ENCODE measurements around the gene SCN3A. TPM values are rescaled to one million over a fixed set of nuclear protein-coding genes. Genes with fewer than 3 reads are reported as not detected.

Gene SCN3A
- total and polyA plus RNA-seq, 2 donors, result 3.0 to 5.9 TPM

- 99% methylated on average over 1 of the region's 1 CpG for WGBS
- Histone ChIP-seq H3K9me3 (ENCODE audit: control insufficient read depth in 2 of 2, insufficient read depth in 1 of 2, low read length in 1 of 2) (no peaks in the 10 kb centered on the region), H3K4me3 (ENCODE audit: low read length in 2 of 2) (no peak overlapping the region), H3K27ac (ENCODE audit: low read depth in 1 of 2, low read length in 1 of 2) (no peak overlapping the region), H3K27me3 (ENCODE audit: control insufficient read depth in 2 of 2, insufficient read depth in 1 of 2, low read length in 1 of 2) (no peaks in the 10 kb centered on the region), H3K36me3 (ENCODE audit: control insufficient read depth in 2 of 2, insufficient read depth in 2 of 2, low read length in 1 of 2) (no peaks in the 10 kb centered on the region), H3K4me1 (ENCODE audit: control insufficient read depth in 2 of 2, insufficient read depth in 2 of 2, low read length in 2 of 2) (no peaks in the 10 kb centered on the region)
- no peak for DNase-seq (ENCODE audit: low read depth in 6 of 9, low spot score in 9 of 9)
Measured at GRCh38 chr2:165197346-165197745, 6.5 kb downstream of the SCN3A start.

GRCh38 chr2:165196411-165196810, 7.4 kb downstream of the SCN3A start:
- no peaks in the 10 kb centered on the region for H3K4me1 ChIP-seq (ENCODE audit: control insufficient read depth in 2 of 2, insufficient read depth in 2 of 2, low read length in 2 of 2)
- no peaks in the 10 kb centered on the region for H3K9me3 ChIP-seq (ENCODE audit: control insufficient read depth in 2 of 2, insufficient read depth in 1 of 2, low read length in 1 of 2)
- H3K36me3 ChIP-seq (ENCODE audit: control insufficient read depth in 2 of 2, insufficient read depth in 2 of 2, low read length in 1 of 2), result no peaks in the 10 kb centered on the region
- H3K27ac ChIP-seq (ENCODE audit: low read depth in 1 of 2, low read length in 1 of 2), result no peak overlapping the region
- no peak for DNase-seq (ENCODE audit: low read depth in 6 of 9, low spot score in 9 of 9)
- 95% methylated on average over 4 of the region's 4 CpGs for WGBS
- no peak overlapping the region for H3K4me3 ChIP-seq (ENCODE audit: low read length in 2 of 2)
- no peaks in the 10 kb centered on the region for H3K27me3 ChIP-seq (ENCODE audit: control insufficient read depth in 2 of 2, insufficient read depth in 1 of 2, low read length in 1 of 2)

GRCh38 chr2:165193178-165193777, 10.6 kb downstream of the SCN3A start:
- Histone ChIP-seq H3K4me1 (ENCODE audit: control insufficient read depth in 2 of 2, insufficient read depth in 2 of 2, low read length in 2 of 2) (no peaks in the 10 kb centered on the region), H3K9me3 (ENCODE audit: control insufficient read depth in 2 of 2, insufficient read depth in 1 of 2, low read length in 1 of 2) (no peaks in the 10 kb centered on the region), H3K27me3 (ENCODE audit: control insufficient read depth in 2 of 2, insufficient read depth in 1 of 2, low read length in 1 of 2) (no peaks in the 10 kb centered on the region), H3K27ac (ENCODE audit: low read depth in 1 of 2, low read length in 1 of 2) (no peak overlapping the region), H3K4me3 (ENCODE audit: low read length in 2 of 2) (no peak overlapping the region), H3K36me3 (ENCODE audit: control insufficient read depth in 2 of 2, insufficient read depth in 2 of 2, low read length in 1 of 2) (no peaks in the 10 kb centered on the region)
- DNase-seq (ENCODE audit: low read depth in 6 of 9, low spot score in 9 of 9), result no peak
- WGBS, result 81% methylated on average over 4 of the region's 4 CpGs

DNA sequence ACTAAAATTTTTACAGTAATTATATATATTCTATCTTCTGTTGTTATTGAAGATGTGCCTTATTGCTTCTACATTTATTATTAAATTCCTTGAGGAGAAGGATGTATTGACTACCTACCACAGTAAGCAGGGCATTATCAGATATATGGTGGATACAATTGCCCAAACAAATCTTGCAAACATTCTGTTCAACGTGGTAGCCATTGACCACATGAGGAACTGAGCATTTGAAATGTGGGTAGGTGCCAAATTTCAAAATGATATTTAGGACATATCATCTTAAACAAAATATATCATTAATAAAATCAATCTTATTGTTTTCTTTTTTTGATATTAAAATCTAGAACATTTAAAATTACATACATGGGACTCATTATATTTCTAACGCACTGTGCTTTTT, 11.1 kb downstream of the SCN3A start:
- Histone ChIP-seq H3K27ac (ENCODE audit: low read depth in 1 of 2, low read length in 1 of 2) (no peak overlapping the region), H3K4me1 (ENCODE audit: control insufficient read depth in 2 of 2, insufficient read depth in 2 of 2, low read length in 2 of 2) (no peaks in the 10 kb centered on the region), H3K9me3 (ENCODE audit: control insufficient read depth in 2 of 2, insufficient read depth in 1 of 2, low read length in 1 of 2) (no peaks in the 10 kb centered on the region), H3K4me3 (ENCODE audit: low read length in 2 of 2) (no peak overlapping the region), H3K36me3 (ENCODE audit: control insufficient read depth in 2 of 2, insufficient read depth in 2 of 2, low read length in 1 of 2) (no peaks in the 10 kb centered on the region), H3K27me3 (ENCODE audit: control insufficient read depth in 2 of 2, insufficient read depth in 1 of 2, low read length in 1 of 2) (no peaks in the 10 kb centered on the region)
- 77% methylated on average over 2 of the region's 2 CpGs for WGBS
- no peak for DNase-seq (ENCODE audit: low read depth in 6 of 9, low spot score in 9 of 9)

GRCh38 chr2:165191096-165191728, 12.6 kb downstream of the SCN3A start:
- no peak for DNase-seq (ENCODE audit: low read depth in 6 of 9, low spot score in 9 of 9)
- no peak overlapping the region for H3K27ac ChIP-seq (ENCODE audit: low read depth in 1 of 2, low read length in 1 of 2)
- 79% methylated on average over 2 of the region's 2 CpGs for WGBS
- no peaks in the 10 kb centered on the region for H3K27me3 ChIP-seq (ENCODE audit: control insufficient read depth in 2 of 2, insufficient read depth in 1 of 2, low read length in 1 of 2)
- H3K36me3 ChIP-seq (ENCODE audit: control insufficient read depth in 2 of 2, insufficient read depth in 2 of 2, low read length in 1 of 2), result no peaks in the 10 kb centered on the region
- H3K4me3 ChIP-seq (ENCODE audit: low read length in 2 of 2), result no peak overlapping the region
- H3K9me3 ChIP-seq (ENCODE audit: control insufficient read depth in 2 of 2, insufficient read depth in 1 of 2, low read length in 1 of 2), result no peaks in the 10 kb centered on the region
- no peaks in the 10 kb centered on the region for H3K4me1 ChIP-seq (ENCODE audit: control insufficient read depth in 2 of 2, insufficient read depth in 2 of 2, low read length in 2 of 2)

DNA sequence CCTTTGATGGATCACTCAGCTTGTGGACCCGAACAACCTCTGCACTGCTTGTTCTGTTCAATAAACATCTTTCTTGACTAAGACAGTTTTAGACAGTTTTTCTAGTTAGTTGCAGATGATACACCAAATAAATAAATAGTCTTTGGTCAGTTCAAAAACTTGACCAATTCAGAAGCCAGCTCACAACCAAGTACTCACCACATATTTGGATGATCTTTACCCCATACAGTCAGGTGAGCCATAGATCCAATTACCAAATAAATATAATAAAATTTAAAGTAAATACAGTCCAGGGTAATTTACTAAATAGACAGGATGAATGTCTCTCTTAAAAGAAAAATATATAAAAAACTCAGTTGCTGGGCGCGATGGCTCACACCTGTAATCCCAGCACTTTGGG, 18.2 kb downstream of the SCN3A start:
- DNase-seq (ENCODE audit: low read depth in 6 of 9, low spot score in 9 of 9), result no peak
- H3K36me3 ChIP-seq (ENCODE audit: control insufficient read depth in 2 of 2, insufficient read depth in 2 of 2, low read length in 1 of 2), result no peaks in the 10 kb centered on the region
- no peaks in the 10 kb centered on the region for H3K4me1 ChIP-seq (ENCODE audit: control insufficient read depth in 2 of 2, insufficient read depth in 2 of 2, low read length in 2 of 2)
- H3K9me3 ChIP-seq (ENCODE audit: control insufficient read depth in 2 of 2, insufficient read depth in 1 of 2, low read length in 1 of 2), result no peaks in the 10 kb centered on the region
- H3K27ac ChIP-seq (ENCODE audit: low read depth in 1 of 2, low read length in 1 of 2), result no peak overlapping the region
- no peak overlapping the region for H3K4me3 ChIP-seq (ENCODE audit: low read length in 2 of 2)
- H3K27me3 ChIP-seq (ENCODE audit: control insufficient read depth in 2 of 2, insufficient read depth in 1 of 2, low read length in 1 of 2), result no peaks in the 10 kb centered on the region
- WGBS, result 98% methylated on average over 3 of the region's 3 CpGs

- Histone ChIP-seq H3K9me3 (ENCODE audit: control insufficient read depth in 2 of 2, insufficient read depth in 1 of 2, low read length in 1 of 2) (no peaks in the 10 kb centered on the region), H3K27me3 (ENCODE audit: control insufficient read depth in 2 of 2, insufficient read depth in 1 of 2, low read length in 1 of 2) (no peaks in the 10 kb centered on the region), H3K4me1 (ENCODE audit: control insufficient read depth in 2 of 2, insufficient read depth in 2 of 2, low read length in 2 of 2) (no peaks in the 10 kb centered on the region), H3K36me3 (ENCODE audit: control insufficient read depth in 2 of 2, insufficient read depth in 2 of 2, low read length in 1 of 2) (no peaks in the 10 kb centered on the region), H3K27ac (ENCODE audit: low read depth in 1 of 2, low read length in 1 of 2) (no peak overlapping the region), H3K4me3 (ENCODE audit: low read length in 2 of 2) (no peak overlapping the region)
- no peak for DNase-seq (ENCODE audit: low read depth in 6 of 9, low spot score in 9 of 9)
- WGBS, result 97% methylated on average over 2 of the region's 2 CpGs
Measured at GRCh38 chr2:165182029-165182428, 21.8 kb downstream of the SCN3A start.

DNA sequence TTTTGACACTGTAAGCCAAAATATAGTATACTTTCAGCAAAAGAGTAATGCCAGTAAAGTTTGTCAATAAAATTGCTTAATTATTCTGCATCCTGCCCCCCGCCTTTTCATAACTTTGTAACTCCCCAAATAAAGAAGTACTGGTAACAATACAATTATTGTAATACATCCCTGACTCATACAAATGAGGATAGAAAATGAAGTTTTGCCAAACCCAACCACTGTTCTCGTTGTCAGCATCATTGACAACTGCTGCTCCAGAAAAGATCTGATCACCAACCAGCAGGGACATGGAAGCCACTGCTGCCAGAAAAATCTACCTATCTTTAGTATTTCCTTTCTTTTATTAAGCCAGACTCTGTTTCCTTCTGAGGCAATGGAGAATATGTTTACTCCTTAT, 27.1 kb downstream of the SCN3A start:
- Histone ChIP-seq H3K4me1 (ENCODE audit: control insufficient read depth in 2 of 2, insufficient read depth in 2 of 2, low read length in 2 of 2) (no peaks in the 10 kb centered on the region), H3K9me3 (ENCODE audit: control insufficient read depth in 2 of 2, insufficient read depth in 1 of 2, low read length in 1 of 2) (no peaks in the 10 kb centered on the region), H3K4me3 (ENCODE audit: low read length in 2 of 2) (no peak overlapping the region), H3K36me3 (ENCODE audit: control insufficient read depth in 2 of 2, insufficient read depth in 2 of 2, low read length in 1 of 2) (no peaks in the 10 kb centered on the region), H3K27me3 (ENCODE audit: control insufficient read depth in 2 of 2, insufficient read depth in 1 of 2, low read length in 1 of 2) (no peaks in the 10 kb centered on the region), H3K27ac (ENCODE audit: low read depth in 1 of 2, low read length in 1 of 2) (no peak overlapping the region)
- WGBS, result 95% methylated on average over 2 of the region's 2 CpGs
- no peak for DNase-seq (ENCODE audit: low read depth in 6 of 9, low spot score in 9 of 9)

- Histone ChIP-seq H3K27me3 (ENCODE audit: control insufficient read depth in 2 of 2, insufficient read depth in 1 of 2, low read length in 1 of 2) (no peaks in the 10 kb centered on the region), H3K9me3 (ENCODE audit: control insufficient read depth in 2 of 2, insufficient read depth in 1 of 2, low read length in 1 of 2) (no peaks in the 10 kb centered on the region), H3K27ac (ENCODE audit: low read depth in 1 of 2, low read length in 1 of 2) (no peak overlapping the region), H3K36me3 (ENCODE audit: control insufficient read depth in 2 of 2, insufficient read depth in 2 of 2, low read length in 1 of 2) (no peaks in the 10 kb centered on the region), H3K4me1 (ENCODE audit: control insufficient read depth in 2 of 2, insufficient read depth in 2 of 2, low read length in 2 of 2) (no peaks in the 10 kb centered on the region), H3K4me3 (ENCODE audit: low read length in 2 of 2) (no peak overlapping the region)
- no peak for DNase-seq (ENCODE audit: low read depth in 6 of 9, low spot score in 9 of 9)
- 91% methylated on average over 1 of the region's 1 CpG for WGBS
Measured at GRCh38 chr2:165173215-165173614, 30.6 kb downstream of the SCN3A start.
